PC-9 (cell line): ENCODE measurements around the gene ENO4. TPM values are rescaled to one million over a fixed set of nuclear protein-coding genes. Genes with fewer than 3 reads are reported as not detected.

Experiments
- BruUV-seq: library from RNA; stranded (reverse); fragments of 400-500 nt; replicated peaks from 2 replicates; lab custom pipeline; 2021; lab: Mats Ljungman, UMichigan
- CTCF ChIA-PET: fragments of 300-600 bp; sonication (Branson Sonifier 250); formaldehyde crosslinking; loops from one replicate; lab custom pipeline; 2022; ENCODE audit warnings: antibody characterized with exemption; lab: Charles Lee
- POLR2A ChIA-PET: fragments of 300-600 bp; sonication (Branson Sonifier 250); formaldehyde crosslinking; loops from one replicate; lab custom pipeline; 2022; ENCODE audit warnings: antibody characterized with exemption; ENCODE audit not compliant: unreplicated experiment; lab: Charles Lee
- DNase-seq, 2 experiments: peaks; one replicate each; pipeline versions ENCODE4 v3.0.0 to v3.0.0-alpha.2; 2015 to 2022; ENCODE audit warnings: mixed read lengths in 1 of 2
- H2AFZ ChIP-seq: fragments of 200-600 bp; sonication (generic); 2 replicates; pipeline ENCODE4 v1.8.1; 2017; ENCODE audit warnings: antibody characterized with exemption
- H3F3A ChIP-seq: fragments of 200-600 bp; sonication (generic); 2 replicates; pipeline ENCODE4 v1.8.1; 2017; ENCODE audit warnings: antibody characterized with exemption, mild to moderate bottlenecking, low read depth; ENCODE audit not compliant: insufficient read depth
- H3K27ac ChIP-seq: fragments of 200-600 bp; sonication (generic); 2 replicates; pipeline ENCODE4 v1.6.1; 2016; ENCODE audit warnings: mixed run types
- H3K27me3 ChIP-seq: fragments of 200-600 bp; sonication (generic); 2 replicates; pipeline ENCODE4 v1.6.1; 2016; ENCODE audit warnings: low read depth, mixed run types; ENCODE audit not compliant: insufficient read depth
- H3K36me3 ChIP-seq: fragments of 200-600 bp; sonication (generic); 2 replicates; pipeline ENCODE4 v1.6.1; 2016; ENCODE audit warnings: low read depth, mixed run types
- H3K4me1 ChIP-seq: fragments of 200-600 bp; sonication (generic); replicated peaks from 2 replicates; pipeline ENCODE4 v1.6.1; 2016; ENCODE audit warnings: mixed run types; ENCODE audit not compliant: insufficient read depth
- H3K4me2 ChIP-seq: fragments of 200-600 bp; sonication (generic); 2 replicates; pipeline ENCODE4 v1.6.1; 2017; ENCODE audit warnings: mixed run types
- H3K4me3 ChIP-seq: fragments of 200-600 bp; sonication (generic); 2 replicates; pipeline ENCODE4 v1.6.1; 2016; ENCODE audit warnings: mixed run types
- H3K79me2 ChIP-seq: fragments of 200-600 bp; sonication (generic); 2 replicates; pipeline ENCODE4 v1.6.1; 2017; ENCODE audit warnings: low read depth, mixed run types
- H3K9me2 ChIP-seq: fragments of 200-600 bp; sonication (generic); 2 replicates; pipeline ENCODE4 v1.8.1; 2017; ENCODE audit warnings: mild to moderate bottlenecking; ENCODE audit not compliant: insufficient read depth
- H3K9me3 ChIP-seq: fragments of 200-600 bp; sonication (generic); 2 replicates; pipeline ENCODE4 v1.8.1; 2016; ENCODE audit warnings: low read depth; ENCODE audit not compliant: insufficient read depth
- H4K20me1 ChIP-seq: fragments of 200-600 bp; sonication (generic); 2 replicates; pipeline ENCODE4 v1.8.1; 2017; ENCODE audit not compliant: insufficient read depth
- EZH2 ChIP-seq: fragments of 200-600 bp; sonication (generic); IDR thresholded peaks from 2 replicates; pipeline ENCODE4 v1.8.0; 2017; ENCODE audit warnings: antibody characterized with exemption, low read depth
- intact Hi-C: fragments of 100-400 bp; cut with micrococcal nuclease; formaldehyde crosslinking; loops from one replicate; pipeline ENCODE4 v1.10.0; 2022; ENCODE audit not compliant: unreplicated experiment
- total RNA-seq: library from RNA; stranded (reverse); gene quantifications from 2 replicates; pipeline ENCODE4 v1.2.3, GENCODE V29; 2021
- TF ChIP-seq, protein P1 (sequence below): fragments of 200-600 bp; sonication (generic); conservative IDR thresholded peaks from 2 replicates; pipeline ENCODE4 v1.6.1; 2017; ENCODE audit warnings: mixed run types, antibody characterized with exemption, mild to moderate bottlenecking, moderate library complexity

ENO4 gene
- total RNA-seq, 1 experiment from 2014 or later, result 0.79 TPM

DNA sequence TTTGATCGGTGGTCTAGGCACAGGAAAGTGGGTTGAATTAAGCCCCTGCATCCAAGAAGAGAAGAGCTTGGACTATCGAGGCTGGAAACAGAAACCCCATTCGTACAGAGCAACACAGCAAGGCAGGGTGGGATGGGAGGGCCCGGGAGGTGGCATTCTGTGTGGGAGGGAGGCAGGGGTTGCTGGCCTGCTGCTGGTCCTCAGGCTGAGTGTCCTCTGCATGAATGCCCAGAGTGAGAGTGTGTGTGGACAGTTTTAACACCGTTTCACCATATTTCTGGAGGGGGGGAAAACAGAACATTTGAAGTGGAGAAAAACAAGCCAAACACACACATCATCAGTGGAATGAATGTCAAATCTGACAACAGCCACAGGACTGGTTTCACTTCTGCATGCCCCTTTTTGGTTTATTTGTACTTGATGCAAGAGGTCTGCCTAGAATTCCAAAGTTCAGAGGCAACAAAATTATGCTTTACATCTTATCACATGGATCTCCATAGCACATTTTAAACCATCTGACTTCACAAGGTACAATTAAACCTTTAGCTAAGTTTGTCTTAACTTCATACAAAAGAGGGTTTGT lies 11.1 kb upstream of the ENO4 start:
- Histone ChIP-seq H3F3A (no peaks in the 10 kb centered on the region), H3K9me3 (no peaks in the 10 kb centered on the region), H3K36me3 (no peaks in the 10 kb centered on the region), H4K20me1 (no peaks in the 10 kb centered on the region), H3K79me2 (no peaks in the 10 kb centered on the region), H3K27me3 (no peaks in the 10 kb centered on the region), H3K4me3 (no peak overlapping the region), H3K9me2 (no peaks in the 10 kb centered on the region), H3K27ac (no peak overlapping the region), H3K4me2 (no peak overlapping the region), H2AFZ (no peak overlapping the region), H3K4me1 (no peaks in the 10 kb centered on the region)
- TF ChIP-seq, protein P1, sequence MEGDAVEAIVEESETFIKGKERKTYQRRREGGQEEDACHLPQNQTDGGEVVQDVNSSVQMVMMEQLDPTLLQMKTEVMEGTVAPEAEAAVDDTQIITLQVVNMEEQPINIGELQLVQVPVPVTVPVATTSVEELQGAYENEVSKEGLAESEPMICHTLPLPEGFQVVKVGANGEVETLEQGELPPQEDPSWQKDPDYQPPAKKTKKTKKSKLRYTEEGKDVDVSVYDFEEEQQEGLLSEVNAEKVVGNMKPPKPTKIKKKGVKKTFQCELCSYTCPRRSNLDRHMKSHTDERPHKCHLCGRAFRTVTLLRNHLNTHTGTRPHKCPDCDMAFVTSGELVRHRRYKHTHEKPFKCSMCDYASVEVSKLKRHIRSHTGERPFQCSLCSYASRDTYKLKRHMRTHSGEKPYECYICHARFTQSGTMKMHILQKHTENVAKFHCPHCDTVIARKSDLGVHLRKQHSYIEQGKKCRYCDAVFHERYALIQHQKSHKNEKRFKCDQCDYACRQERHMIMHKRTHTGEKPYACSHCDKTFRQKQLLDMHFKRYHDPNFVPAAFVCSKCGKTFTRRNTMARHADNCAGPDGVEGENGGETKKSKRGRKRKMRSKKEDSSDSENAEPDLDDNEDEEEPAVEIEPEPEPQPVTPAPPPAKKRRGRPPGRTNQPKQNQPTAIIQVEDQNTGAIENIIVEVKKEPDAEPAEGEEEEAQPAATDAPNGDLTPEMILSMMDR, result no peak
- TF ChIP-seq EZH2, result no peak
- no peak for DNase-seq
- BruUV-seq, result no TSS peak
- intact Hi-C loops, result no loop called here
- ChIA-PET POLR2A (no interaction called here), CTCF (no interaction called here)

DNA sequence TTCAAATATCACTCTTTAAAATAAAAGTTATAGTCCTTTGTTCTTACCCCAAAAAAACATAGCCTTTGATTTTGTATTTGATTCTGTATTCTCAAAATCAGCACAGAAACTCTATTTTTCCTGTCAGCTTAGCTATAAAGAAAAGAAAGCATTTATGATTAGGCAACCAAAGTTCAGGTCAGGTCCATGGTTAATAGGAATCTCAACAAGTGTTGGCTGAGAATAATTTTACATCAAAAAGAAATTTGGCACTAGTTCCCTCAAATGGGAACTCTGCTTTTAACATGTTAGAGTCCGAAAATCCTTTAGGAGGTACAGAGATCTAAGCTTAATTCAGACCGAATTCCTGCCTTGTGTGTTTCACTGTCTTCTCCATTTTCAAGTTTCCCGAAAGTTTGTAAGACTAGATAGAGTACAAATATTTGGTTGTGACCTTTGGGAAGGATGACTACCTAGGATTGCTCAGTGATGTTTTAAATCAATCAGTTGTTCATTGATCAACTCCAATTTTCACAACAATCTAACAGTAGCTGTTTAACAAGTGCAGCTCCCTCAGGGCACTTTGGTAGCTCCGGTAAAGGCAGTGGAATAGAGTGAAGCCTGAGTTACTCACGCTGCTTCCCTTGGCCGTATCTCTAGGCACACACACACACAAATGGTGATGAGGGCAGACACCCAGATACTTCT lies 8.8 kb upstream of the ENO4 start:
- no peaks in the 10 kb centered on the region for H3K36me3 ChIP-seq
- H3K27ac ChIP-seq, result no peak overlapping the region
- no peaks in the 10 kb centered on the region for H3K79me2 ChIP-seq
- BruUV-seq, result no TSS peak
- no peaks in the 10 kb centered on the region for H4K20me1 ChIP-seq
- ChIA-PET POLR2A (no interaction called here), CTCF (interaction anchor here (0.6 kb wide), 1 partner anchor 134 kb away, joined by 6 read pairs; no protein-coding TSS in a partner anchor)
- no peaks in the 10 kb centered on the region for H3K9me2 ChIP-seq
- H3K4me2 ChIP-seq, result no peak overlapping the region
- H3K9me3 ChIP-seq, result no peaks in the 10 kb centered on the region
- no peak for TF ChIP-seq EZH2
- TF ChIP-seq, protein P1, result no peak
- DNase-seq, result no peak
- intact Hi-C loops, result no loop called here
- H3K4me1 ChIP-seq, result no peaks in the 10 kb centered on the region
- H2AFZ ChIP-seq, result no peak overlapping the region
- no peak overlapping the region for H3K4me3 ChIP-seq
- H3K27me3 ChIP-seq, result no peaks in the 10 kb centered on the region
- H3F3A ChIP-seq, result no peaks in the 10 kb centered on the region

DNA sequence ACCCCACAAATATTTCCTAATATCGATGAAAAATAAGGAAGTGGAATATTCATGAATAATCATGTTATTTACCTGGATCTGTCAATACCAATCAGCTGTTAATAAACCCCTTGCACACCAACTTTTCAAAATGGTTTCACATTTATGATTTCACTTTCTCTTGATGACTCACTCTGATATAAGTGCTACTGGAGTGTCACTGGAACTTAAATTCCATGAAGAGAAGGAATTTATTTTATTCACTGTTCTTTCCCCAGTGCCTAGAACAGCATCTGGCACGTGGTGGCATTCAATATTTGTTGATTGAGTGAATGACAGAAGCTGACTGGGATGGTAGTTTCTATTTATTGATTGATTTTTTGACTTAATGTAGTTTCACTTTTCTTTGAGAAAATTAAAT lies 3.5 kb upstream of the ENO4 start:
- intact Hi-C loops, result no loop called here
- Histone ChIP-seq H3K9me3 (no peaks in the 10 kb centered on the region), H3K36me3 (no peaks in the 10 kb centered on the region), H3K9me2 (no peaks in the 10 kb centered on the region), H3K4me3 (no peak overlapping the region), H3F3A (no peaks in the 10 kb centered on the region), H3K27me3 (no peaks in the 10 kb centered on the region), H3K27ac (no peak overlapping the region), H3K79me2 (no peaks in the 10 kb centered on the region), H4K20me1 (no peaks in the 10 kb centered on the region), H3K4me2 (no peak overlapping the region), H3K4me1 (0 out of 2 replicates have a peak, but pooled peaks cover 6% of the 10 kb centered on the region), H2AFZ (no peak overlapping the region)
- CTCF ChIA-PET, result no interaction called here
- no peak for TF ChIP-seq EZH2
- TF ChIP-seq, protein P1, result no peak
- POLR2A ChIA-PET, result no interaction called here
- no peak for DNase-seq
- BruUV-seq, result no TSS peak
